Measurements from ENCODE around the gene PARVG. TPM values are rescaled to one million over a fixed set of nuclear protein-coding genes. Genes with fewer than 3 reads are reported as not detected.

The PARVG gene
- total RNA-seq, 2 experiments from 2014 or later: 76.5 to 76.9 TPM

GRCh38 chr22:44168206-44168605, 12.5 kb upstream of the PARVG start:
- DNase-seq: no peak
- H3K27me3 Mint-ChIP-seq: no peaks in the 10 kb centered on the region
- TF ChIP-seq CTCF (IDR thresholded peaks at IDR 0.05): no peak
- no peaks in the 10 kb centered on the region for H3K9me3 Mint-ChIP-seq
- ChIA-PET CTCF (no interaction called here), POLR2A (interaction anchor here (1.1 kb wide), 1 partner anchor 410 kb away, joined by 4 read pairs; no protein-coding TSS in a partner anchor)
- peaks cover 9% of the 10 kb centered on the region for H3K4me1 Mint-ChIP-seq (ENCODE audit: low read depth)
- no peaks in the 10 kb centered on the region for H3K36me3 Mint-ChIP-seq (ENCODE audit: low read depth)
- no peak for ATAC-seq
- H3K27ac Mint-ChIP-seq: no peak overlapping the region
- no peak overlapping the region for H3K4me3 Mint-ChIP-seq
- intact Hi-C loops (cut with micrococcal nuclease): no loop called here

GRCh38 chr22:44170470-44170869, 10.3 kb upstream of the PARVG start:
- Mint-ChIP-seq H3K27me3 (no peaks in the 10 kb centered on the region), H3K36me3 (ENCODE audit: low read depth) (no peaks in the 10 kb centered on the region), H3K4me1 (ENCODE audit: low read depth) (peaks cover 9% of the 10 kb centered on the region), H3K4me3 (no peak overlapping the region), H3K27ac (no peak overlapping the region), H3K9me3 (no peaks in the 10 kb centered on the region)
- ChIA-PET CTCF (no interaction called here), POLR2A (no interaction called here)
- intact Hi-C loops (cut with micrococcal nuclease): no loop called here
- DNase-seq (no peak), ATAC-seq (no peak)
- no peak for TF ChIP-seq CTCF (IDR thresholded peaks at IDR 0.05)

GRCh38 chr22:44171561-44171960, 9.2 kb upstream of the PARVG start:
- CTCF ChIA-PET: no interaction called here

GRCh38 chr22:44172370-44173108, 8.2 kb upstream of the PARVG start:
- ATAC-seq: no peak
- no peak for TF ChIP-seq CTCF (IDR thresholded peaks at IDR 0.05)
- Mint-ChIP-seq H3K27me3 (no peaks in the 10 kb centered on the region), H3K36me3 (ENCODE audit: low read depth) (no peaks in the 10 kb centered on the region), H3K9me3 (no peaks in the 10 kb centered on the region), H3K4me3 (no peak overlapping the region), H3K4me1 (ENCODE audit: low read depth) (peaks cover 9% of the 10 kb centered on the region), H3K27ac (no peak overlapping the region)
- POLR2A ChIA-PET: interaction anchor here (0.9 to 1.6 kb wide), 2 partner anchors 11 to 331 kb away, joined by 3 to 5 read pairs; no protein-coding TSS in a partner anchor
- peak; percentile 34 for DNase-seq
- intact Hi-C loops (cut with micrococcal nuclease): no loop called here
- CTCF ChIA-PET: interaction anchor here (1.2 kb wide), 1 partner anchor 11 kb away, joined by 3 read pairs; no protein-coding TSS in a partner anchor

More at GRCh38 chr22:44171561-44171960, 9.2 kb upstream of the PARVG start:
- no peak for TF ChIP-seq CTCF (IDR thresholded peaks at IDR 0.05)
- intact Hi-C loops (cut with micrococcal nuclease): no loop called here
- H3K9me3 Mint-ChIP-seq: no peaks in the 10 kb centered on the region
- ATAC-seq: no peak
- H3K4me3 Mint-ChIP-seq: no peak overlapping the region
- no peaks in the 10 kb centered on the region for H3K27me3 Mint-ChIP-seq
- peaks cover 9% of the 10 kb centered on the region for H3K4me1 Mint-ChIP-seq (ENCODE audit: low read depth)
- H3K27ac Mint-ChIP-seq: no peak overlapping the region
- POLR2A ChIA-PET: interaction anchor here (0.5 kb wide), 1 partner anchor 162 kb away, joined by 3 read pairs; no protein-coding TSS in a partner anchor
- no peak for DNase-seq
- no peaks in the 10 kb centered on the region for H3K36me3 Mint-ChIP-seq (ENCODE audit: low read depth)

GRCh38 chr22:44173154-44173553, 7.6 kb upstream of the PARVG start:
- Mint-ChIP-seq H3K4me1 (ENCODE audit: low read depth) (peaks cover 9% of the 10 kb centered on the region), H3K36me3 (ENCODE audit: low read depth) (no peaks in the 10 kb centered on the region), H3K4me3 (no peak overlapping the region), H3K9me3 (no peaks in the 10 kb centered on the region), H3K27me3 (no peaks in the 10 kb centered on the region), H3K27ac (no peak overlapping the region)
- DNase-seq: no peak
- POLR2A ChIA-PET: interaction anchor here (0.6 to 1.6 kb wide), 3 partner anchors 10 to 330 kb away, joined by 3 to 5 read pairs (median 3); no protein-coding TSS in a partner anchor
- CTCF ChIA-PET: interaction anchor here (1.2 kb wide), 1 partner anchor 10 kb away, joined by 3 read pairs; no protein-coding TSS in a partner anchor
- TF ChIP-seq CTCF (IDR thresholded peaks at IDR 0.05): no peak
- intact Hi-C loops (cut with micrococcal nuclease): no loop called here
- no peak for ATAC-seq

All from activated CD8-positive, alpha-beta T cell treated with anti-CD3 and anti-CD28 coated beads for 36 hours (primary cell).